Eye (tissue), 1 donor: Measurements from ENCODE around the gene ERN1.

Source experiments
- DNase-seq: peaks from one replicate; pipeline ENCODE4 v3.0.0-alpha.2; 2015

ERN1 gene

DNA sequence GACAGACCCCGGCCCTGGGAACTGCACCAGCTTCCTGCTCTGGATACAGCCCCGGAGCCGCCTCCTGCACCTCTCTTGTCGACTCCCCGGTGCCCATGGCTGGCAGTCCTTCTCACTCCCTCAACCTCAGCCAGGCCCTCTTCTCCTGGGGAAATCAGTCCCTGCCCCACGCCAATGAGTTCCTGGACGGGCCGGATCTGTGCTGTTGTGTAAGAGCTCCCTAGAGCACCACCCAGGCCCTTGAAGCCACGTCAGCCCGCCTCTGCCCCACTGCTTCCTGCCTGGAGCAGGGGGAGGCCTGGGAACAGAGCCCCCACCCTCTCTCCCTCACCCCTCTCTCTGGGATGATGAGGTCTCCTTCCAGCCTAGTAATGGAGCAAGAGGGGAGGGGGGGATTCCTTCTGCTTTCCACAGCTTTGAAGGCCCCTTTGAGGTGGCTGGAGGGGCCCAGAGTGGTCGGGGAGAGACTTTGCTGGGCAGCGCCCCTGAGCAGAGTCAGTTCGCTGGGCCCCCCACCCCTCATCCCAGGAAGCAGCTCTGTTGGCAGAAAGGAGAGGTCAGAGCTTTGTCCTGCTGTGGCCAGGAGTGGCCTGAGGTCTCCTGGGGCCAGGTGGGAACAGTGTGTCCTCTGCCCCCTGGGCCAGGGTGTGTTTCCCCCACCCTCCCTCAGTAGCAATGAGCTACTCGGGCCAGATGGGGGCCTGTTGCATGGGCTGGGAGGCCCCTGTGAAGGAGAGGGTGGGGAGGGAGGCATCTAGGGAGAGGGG is 128.0 kb downstream of the ERN1 start:
- no peak for DNase-seq

DNA sequence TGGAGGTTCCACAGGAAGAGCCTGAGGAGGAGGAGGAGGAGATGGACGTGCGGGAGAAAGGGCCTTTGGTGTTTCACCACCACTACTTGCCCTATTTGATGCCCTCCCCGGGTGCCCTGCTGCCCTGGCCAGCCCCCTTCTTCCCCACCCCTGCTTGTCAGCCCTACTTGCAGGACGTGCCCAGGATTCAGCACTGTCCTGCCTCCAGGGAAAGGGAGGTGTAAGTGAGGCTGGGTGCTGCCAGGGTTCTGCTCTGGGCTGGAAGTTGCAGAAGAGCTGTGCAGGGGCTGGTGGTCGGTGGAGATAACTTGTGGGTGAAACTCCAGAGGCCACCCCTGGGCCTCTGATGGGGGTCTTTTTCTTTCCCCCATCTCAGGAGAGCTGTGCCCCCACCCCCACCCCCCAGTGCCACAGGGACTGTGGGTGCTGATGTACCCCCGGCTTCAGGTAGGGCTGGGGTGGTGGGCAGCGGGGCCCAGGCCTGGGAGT is 128.8 kb downstream of the ERN1 start:
- no peak for DNase-seq

DNA sequence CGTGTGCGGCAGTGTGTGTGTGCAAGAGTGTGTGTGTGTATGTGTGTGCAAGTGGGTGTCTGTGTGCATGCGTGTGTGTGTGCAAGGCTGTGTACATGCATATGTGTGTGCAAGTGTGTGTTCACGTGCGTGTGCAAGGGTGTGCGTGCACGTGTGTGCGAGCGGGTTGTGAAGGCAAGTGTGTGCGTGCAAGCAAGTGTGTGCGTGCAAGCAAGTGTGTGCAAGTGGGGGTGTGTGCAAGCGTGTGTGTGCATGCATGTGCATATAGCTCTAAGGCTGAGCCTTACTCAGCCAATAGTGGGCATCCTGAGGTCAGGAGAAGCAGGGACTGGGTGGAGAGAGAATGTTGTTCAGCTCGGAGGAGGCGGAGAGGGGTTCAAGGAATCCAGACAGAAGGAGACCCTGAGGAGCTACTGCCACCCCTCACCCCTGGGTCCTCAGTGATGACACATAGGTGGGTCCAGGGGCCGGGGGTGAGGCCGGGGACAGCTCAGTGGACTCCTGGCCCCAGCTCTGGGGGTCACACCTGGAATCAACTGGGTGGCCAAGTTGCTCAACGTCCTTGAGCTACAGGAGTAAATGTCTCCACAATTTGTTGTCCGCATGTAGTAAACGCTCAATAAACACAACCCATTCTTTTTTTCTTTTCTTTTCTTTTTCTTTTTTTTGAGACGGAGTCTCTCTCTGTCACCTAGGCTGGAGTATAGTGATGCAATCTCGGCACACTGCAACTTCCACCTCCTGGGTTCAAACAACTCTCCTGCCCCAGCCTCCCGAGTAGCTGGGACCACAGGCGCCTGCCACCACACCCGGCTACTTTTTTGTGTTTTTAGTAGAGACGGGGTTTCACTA is 130.0 kb downstream of the ERN1 start:
- DNase-seq: no peak

DNA sequence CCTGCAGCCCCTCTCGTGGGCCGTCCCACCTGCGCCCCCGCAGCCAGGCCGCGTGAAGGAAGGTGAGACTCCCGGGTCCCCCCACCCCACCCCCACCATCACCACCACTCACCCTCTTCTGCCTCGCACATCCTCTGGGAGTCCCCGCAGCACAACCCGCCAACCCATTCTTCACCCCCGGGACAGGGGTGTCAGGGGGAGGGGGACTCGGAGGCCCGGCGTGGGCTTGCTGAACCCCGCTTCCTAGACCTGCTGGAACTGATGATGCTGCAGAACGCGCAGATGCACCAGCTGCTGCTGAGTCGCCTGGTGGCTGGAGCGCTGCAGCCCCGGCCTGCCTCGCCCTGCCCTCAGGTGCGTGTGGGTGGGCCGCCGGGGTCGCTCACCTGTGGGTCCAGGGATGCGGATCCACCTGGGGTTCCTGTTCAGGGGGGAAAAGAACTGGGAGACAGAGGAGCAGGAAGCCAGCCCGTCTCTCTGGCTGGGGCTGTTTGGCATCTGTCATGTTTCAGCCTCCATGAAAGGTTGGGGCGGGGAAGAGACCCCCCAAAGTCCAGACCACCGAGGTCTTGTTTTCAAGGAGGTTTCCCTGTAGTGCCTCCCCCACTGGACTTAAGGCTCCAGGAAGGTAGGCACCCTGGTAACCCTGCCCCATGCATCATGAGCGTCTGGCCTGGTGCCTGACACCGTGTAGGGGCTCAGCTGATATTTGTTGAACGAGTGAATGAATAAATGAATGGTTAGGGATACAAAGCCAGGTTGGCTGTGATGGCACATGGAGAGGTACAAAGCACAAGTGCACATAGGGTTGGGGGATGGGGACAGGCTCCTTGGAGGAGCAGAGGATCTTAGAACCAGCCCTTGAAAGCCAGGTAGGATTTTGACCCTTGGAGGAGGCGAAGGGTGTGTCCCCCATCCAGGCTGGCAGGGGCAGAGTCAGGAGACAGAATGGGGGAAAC is 130.9 kb downstream of the ERN1 start:
- no peak for DNase-seq

DNA sequence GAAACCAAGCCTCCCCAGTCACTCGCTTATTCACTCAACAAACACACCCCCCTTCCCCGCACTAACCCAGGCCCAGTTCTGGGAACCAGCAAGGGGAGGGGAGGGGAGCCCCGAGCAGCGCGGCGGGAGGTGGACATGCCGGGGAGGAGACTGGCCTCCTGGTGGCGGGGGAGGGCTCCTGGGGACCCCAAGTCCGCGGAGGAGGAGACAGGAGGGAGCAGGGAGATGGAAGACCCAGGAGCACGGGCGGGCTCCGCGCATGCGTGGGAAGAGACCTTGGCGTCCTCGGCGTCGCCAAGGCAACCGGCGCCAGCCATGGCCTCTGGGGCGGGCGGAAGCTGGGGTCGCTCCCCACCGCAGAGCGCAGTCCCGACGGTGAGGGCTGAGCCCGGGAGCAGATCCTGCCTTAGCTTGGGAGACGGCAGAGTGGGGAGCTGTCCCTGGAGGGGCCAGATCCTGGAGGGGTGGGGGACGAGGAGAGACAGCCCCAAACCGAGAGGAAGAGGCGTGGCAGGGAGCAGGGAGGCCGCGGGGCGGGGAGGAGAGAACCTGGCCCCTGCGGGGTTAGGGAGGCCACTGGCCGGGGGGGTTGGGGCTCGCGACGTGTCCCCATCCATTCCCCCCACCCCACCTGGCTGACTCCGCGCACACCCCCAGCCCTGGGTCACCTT is 131.8 kb downstream of the ERN1 start, which contains the start of gene PRR29:
Gene PRR29, plus strand, starts transcription at position 302 of the 671 bp plus-strand sequence. Its CDS starts 14 bp downstream, at position 316.
- peak; percentile 92 for DNase-seq

DNA sequence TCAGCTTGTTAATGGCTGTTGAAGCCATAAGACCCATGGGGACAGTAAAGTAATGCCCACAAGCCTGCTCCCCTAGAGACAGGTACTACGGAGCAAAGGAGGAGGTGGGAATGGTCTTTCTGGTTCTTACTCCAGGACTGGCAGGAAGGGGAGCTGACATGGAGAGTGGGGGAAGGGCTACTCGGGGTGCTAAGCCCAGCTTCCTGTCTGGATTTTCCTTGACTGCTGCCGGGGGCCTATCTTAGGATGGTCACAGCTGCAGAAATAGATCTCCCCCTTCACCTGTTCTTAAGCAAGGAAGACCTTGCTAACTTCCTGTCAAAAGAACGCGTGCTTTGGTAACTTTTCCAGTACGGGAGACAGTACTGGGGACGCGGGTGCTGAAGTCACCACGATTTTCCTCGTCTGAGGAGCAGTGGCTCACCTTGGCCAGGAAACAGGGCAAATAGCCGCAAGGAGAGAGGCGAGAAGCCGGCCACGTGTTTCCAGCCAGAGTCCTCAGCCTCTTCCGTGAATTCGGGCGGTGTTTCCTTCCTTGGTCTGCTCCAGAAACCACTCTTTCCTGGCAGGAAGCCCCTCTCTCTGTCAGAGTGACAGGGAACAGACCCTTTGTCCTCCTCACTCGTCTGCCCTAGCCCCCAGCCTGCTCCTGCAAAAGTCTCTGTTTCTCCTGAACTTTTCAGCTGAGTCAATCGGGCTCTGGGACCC is 132.4 kb downstream of the ERN1 start:
- no peak for DNase-seq

DNA sequence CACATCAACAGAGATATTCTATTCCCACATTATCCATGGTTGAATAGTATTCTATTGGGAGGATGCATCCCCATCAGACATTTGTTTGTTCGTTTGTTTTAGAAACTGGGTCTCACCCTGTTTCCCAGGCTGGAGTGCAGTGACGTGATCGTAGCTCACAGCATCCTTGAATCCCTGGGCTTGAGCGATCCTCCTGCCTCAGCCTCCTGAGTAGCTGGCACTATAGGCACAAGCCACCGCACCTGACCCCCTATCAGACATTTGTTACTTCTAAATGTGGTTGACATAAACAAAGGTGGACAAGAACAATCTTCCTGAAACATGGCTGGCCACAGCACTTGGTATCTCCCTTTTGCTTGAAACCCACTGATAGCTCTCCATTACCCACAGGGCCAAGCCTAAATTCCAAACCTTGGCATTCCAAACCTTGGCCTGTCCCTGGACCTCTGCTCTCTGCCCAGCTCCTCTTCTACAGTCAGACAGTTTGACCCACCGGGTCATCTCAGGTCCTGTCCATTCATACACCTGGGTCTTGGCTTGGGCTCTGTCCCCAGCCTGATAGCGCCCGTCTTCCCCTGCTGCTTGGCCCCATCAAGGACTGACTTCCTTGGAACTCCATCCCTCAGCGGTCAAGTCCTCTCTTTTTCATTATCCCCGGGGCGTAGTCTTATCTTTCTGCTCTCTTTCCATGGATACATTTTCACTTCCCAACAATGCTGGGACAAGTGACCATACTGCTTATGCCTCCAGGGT is 133.3 kb downstream of the ERN1 start:
- DNase-seq: no peak

DNA sequence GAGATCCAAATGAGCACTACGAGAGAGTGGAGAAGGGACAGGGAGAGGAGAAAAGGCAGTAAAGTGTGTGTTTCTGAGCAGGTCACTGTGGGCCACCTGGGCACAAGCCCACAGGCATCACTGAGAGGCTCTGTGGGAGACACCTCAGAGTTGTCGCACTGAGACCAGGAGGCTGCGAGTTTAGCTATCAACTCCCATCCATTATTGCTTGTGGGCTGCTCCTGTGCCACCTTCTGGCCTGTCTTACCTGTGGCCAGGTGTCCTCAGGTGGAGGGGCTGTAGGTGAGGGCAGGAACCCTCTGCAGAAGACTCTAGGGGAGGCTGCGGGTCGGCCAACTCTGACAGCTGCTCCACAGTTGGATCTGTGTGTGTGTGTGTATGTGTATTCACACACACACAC is 134.3 kb downstream of the ERN1 start:
- no peak for DNase-seq

DNA sequence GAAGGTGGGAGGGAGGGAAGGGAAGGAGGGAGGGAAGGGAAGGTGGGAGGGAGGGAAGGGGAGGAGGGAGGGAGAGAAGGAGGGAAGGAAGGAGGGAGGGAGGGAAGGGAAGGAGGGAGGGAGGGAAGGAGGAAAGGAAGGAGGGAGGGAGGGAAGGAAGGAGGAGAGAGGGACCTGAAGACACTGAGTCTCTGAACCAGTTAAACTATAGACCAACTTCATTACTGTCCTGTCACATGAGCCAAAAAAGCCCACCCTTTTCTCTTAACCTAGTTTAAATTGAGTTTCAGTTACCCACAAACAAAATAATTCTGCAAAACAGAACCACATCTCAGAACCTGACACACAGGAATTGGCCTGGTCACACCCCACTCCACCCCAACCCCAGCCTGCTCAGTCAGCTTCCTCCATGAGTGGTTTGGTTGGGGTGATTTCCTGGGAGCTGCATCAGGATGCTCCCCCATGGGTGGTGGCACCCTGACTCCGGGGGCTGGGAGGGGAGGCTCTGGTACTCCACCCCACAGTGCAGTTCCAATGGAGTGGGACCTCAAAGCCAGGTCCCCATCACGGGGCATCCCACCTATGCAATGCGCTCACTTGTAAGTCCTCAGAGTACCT is 136.5 kb downstream of the ERN1 start:
- DNase-seq: no peak

DNA sequence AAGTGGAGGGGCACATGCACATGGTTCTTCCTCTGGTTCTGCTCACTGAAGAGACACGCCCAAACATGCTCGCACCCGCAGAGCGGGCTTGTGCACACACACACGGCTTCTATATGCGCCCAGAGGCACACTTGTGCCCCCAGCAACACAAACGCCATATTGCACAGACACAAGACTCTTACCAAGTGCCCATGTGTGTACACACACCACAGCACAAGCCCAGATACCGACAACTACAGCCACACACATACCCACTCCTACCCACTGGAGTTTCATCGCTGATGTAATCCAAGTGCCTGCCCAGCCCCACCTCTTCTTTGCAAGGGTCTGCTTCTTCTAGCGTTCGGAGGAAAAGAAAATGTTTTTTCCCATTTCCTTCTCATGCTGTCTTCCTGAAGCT is 138.3 kb downstream of the ERN1 start:
- no peak for DNase-seq

DNA sequence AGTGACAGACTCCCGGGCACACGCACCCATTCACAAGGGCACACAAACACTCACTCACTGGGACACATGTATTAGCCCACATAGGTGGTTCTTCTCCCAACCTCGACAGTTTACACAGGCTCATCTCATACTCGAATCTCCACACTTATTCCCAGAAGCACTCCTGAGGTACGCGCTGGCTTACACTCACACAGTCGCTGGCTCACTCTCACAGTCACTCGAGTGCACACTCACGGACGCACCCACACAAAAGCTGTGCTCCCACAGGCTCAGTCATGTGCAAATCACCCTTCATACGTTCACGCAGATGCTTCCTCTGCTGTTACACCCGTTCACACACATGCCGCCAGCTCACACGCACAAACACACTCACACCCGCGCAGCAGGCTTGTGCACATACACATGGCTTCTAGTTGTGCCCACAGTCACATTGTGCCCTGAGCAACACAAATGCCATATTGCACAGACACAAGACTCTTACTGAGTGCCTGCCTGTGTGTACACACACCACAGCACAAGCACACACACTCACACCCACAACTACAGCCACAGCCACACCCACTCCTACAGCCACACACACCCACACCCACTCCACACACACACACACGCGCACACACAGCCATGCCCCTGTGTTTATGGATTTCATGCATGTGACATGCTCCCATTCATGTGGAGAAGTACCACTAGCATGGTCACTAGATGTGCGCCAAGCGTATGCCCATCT is 140.2 kb downstream of the ERN1 start:
- no peak for DNase-seq
